Kidney (tissue), 14 donors: ENCODE data around the gene CLK1. TPM values are rescaled to one million over a fixed set of nuclear protein-coding genes. Genes with fewer than 3 reads are reported as not detected.

Experiments
- DNase-seq, 5 donors: peaks; one replicate each; pipeline ENCODE4 v3.0.0-alpha.2; 2013 to 2020
- FAIRE-seq: peaks from 2 replicates; lab custom pipeline; 2012; peaks lifted over from hg19 to GRCh38; lab: Jason Lieb, UNC
- H3K27ac ChIP-seq, 2 donors: one replicate each; pipeline ENCODE4 v1.7.0; 2013; ENCODE audit warnings: low read depth in 2 of 2, low read length in 2 of 2, inconsistent platforms in 1 of 2
- H3K27me3 ChIP-seq: one replicate; pipeline ENCODE4 v1.7.1; 2013; ENCODE audit warnings: low read length, inconsistent platforms; ENCODE audit not compliant: control insufficient read depth, insufficient read depth
- H3K36me3 ChIP-seq, 3 donors: one replicate each; pipeline versions ENCODE4 v1.7.0 to v1.7.1; 2013; ENCODE audit warnings: low read length in 3 of 3, control low read depth in 1 of 3, inconsistent platforms in 1 of 3; ENCODE audit not compliant: insufficient read depth in 3 of 3, control insufficient read depth in 2 of 3
- H3K4me1 ChIP-seq, 3 donors: one replicate each; pipeline versions ENCODE4 v1.7.0 to v1.7.1; 2013; ENCODE audit warnings: low read length in 3 of 3, inconsistent platforms in 1 of 3, low read depth in 1 of 3; ENCODE audit not compliant: control insufficient read depth in 2 of 3, insufficient read depth in 2 of 3
- H3K4me3 ChIP-seq, 3 donors: one replicate each; pipeline versions ENCODE4 v1.7.0 to v1.8.1; 2013; ENCODE audit warnings: low read length in 3 of 3, control low read depth in 1 of 3, inconsistent platforms in 1 of 3
- H3K9ac ChIP-seq, 3 donors: one replicate each; pipeline versions ENCODE4 v1.7.0 to v1.7.1; 2013; ENCODE audit warnings: low read length in 3 of 3, control low read depth in 1 of 3, inconsistent platforms in 1 of 3
- H3K9me3 ChIP-seq, 3 donors: one replicate each; pipeline versions ENCODE4 v1.7.0 to v1.7.1; 2013; ENCODE audit warnings: low read length in 3 of 3, control low read depth in 1 of 3, inconsistent platforms in 1 of 3; ENCODE audit not compliant: control insufficient read depth in 2 of 3, insufficient read depth in 1 of 3
- CTCF ChIP-seq: IDR thresholded peaks from 3 replicates; pipeline ENCODE4 v1.5.1; 2012; ENCODE audit warnings: mild to moderate bottlenecking, moderate library complexity, borderline replicate concordance; ENCODE audit not compliant: insufficient read depth; ENCODE audit errors: extremely low read depth
- intact Hi-C: fragments of 100-400 bp; cut with DNase I; formaldehyde crosslinking; loops from one replicate; pipeline ENCODE4 v1.11.1; 2022
- polyA plus RNA-seq: library from polyadenylated mRNA; stranded (reverse); fragments of 350-450 nt; fragmentation: Illumina TruSeq; extraction: RNeasy Lipid Tissue Mini Kit (QIAGEN cat#74804); gene quantifications from one replicate; pipeline ENCODE4 v1.2.3, GENCODE V29; 2014; ENCODE audit warnings: low read depth, low replicate concordance; ENCODE audit not compliant: insufficient read depth
- total RNA-seq: library from RNA; stranded (reverse); fragmentation: NEBNext Ultra II Directional; extraction: Animal tissue kit (Norgen Biotek cat#: 25700); gene quantifications from one replicate; pipeline ENCODE4 v1.2.1, GENCODE V29; 2021
- donor health status: control.
- donor health status: control.
- donor health status: control.
- donor health status: control.
- donor health status: control.
- donor health status: DM: yes; HTN: yes; CAD: no.
- donor health status: Normal renal cell carcinoma (clear cell type).

CLK1 gene
- total and polyA plus RNA-seq, 2 donors from 2014 or later, result 91.4 to 108 TPM

GRCh38 chr2:200810998-200811332, 53.5 kb downstream of the CLK1 start:
- H3K36me3 ChIP-seq, result peaks cover 3 to 21% (median 20%) of the 10 kb centered on the region in 3 donors
- peak overlapping the region; percentile 54 to 83 (median 61) for H3K9ac ChIP-seq
- no peaks in the 10 kb centered on the region for H3K9me3 ChIP-seq
- intact Hi-C loops, result no loop called here
- H3K4me1 ChIP-seq, result peaks cover 0 to 11% (median 3%) of the 10 kb centered on the region in 3 donors
- FAIRE-seq, result no peak
- TF ChIP-seq CTCF, result no peak
- peak overlapping the region; percentile 59 to 83 (median 68) for H3K4me3 ChIP-seq
- peak overlapping the region; percentile 68 to 99 for H3K27ac ChIP-seq
- DNase-seq, result no peak
- no peaks in the 10 kb centered on the region for H3K27me3 ChIP-seq

GRCh38 chr2:200810252-200810997, 54.0 kb downstream of the CLK1 start:
- peak overlapping the region; percentile 68 to 99 for H3K27ac ChIP-seq
- FAIRE-seq, result no peak
- H3K4me1 ChIP-seq, result peaks cover 0 to 11% (median 3%) of the 10 kb centered on the region in 3 donors
- H3K9me3 ChIP-seq, result no peaks in the 10 kb centered on the region
- H3K4me3 ChIP-seq, result peak overlapping the region; percentile 59 to 83 (median 68)
- no peak for TF ChIP-seq CTCF
- H3K36me3 ChIP-seq, result peaks cover 3 to 16% (median 15%) of the 10 kb centered on the region in 3 donors
- peak in 1 of 5 donors; percentile 60 for DNase-seq
- no peaks in the 10 kb centered on the region for H3K27me3 ChIP-seq
- peak overlapping the region; percentile 54 to 83 (median 61) for H3K9ac ChIP-seq
- intact Hi-C loops, result no loop called here

- TF ChIP-seq CTCF, result no peak
- H3K4me3 ChIP-seq, result no peak overlapping the region
- intact Hi-C loops, result no loop called here
- H3K36me3 ChIP-seq, result peaks cover 0 to 10% (median 8%) of the 10 kb centered on the region in 3 donors
- FAIRE-seq (no peak), DNase-seq (no peak)
- peaks cover 0 to 11% (median 3%) of the 10 kb centered on the region in 3 donors for H3K4me1 ChIP-seq
- no peaks in the 10 kb centered on the region for H3K27me3 ChIP-seq
- H3K9ac ChIP-seq, result no peak overlapping the region
- H3K9me3 ChIP-seq, result no peaks in the 10 kb centered on the region
- no peak overlapping the region for H3K27ac ChIP-seq
These were observed 54.8 kb downstream of the CLK1 start for GRCh38 chr2:200809506-200810251.

Other genes starting within 250 kb of the CLK1 start
- gene BZW1, start 52.7 kb downstream of the CLK1 start, total RNA-seq, result 188 TPM
- 50.5 TPM for gene BZW1, start 52.7 kb downstream of the CLK1 start, polyA plus RNA-seq
- 26.7 TPM for gene PPIL3, start 24.4 kb upstream of the CLK1 start, total RNA-seq
- 27.0 TPM for gene PPIL3, start 24.4 kb upstream of the CLK1 start, polyA plus RNA-seq
- 24.6 TPM for gene NIF3L1, start 24.7 kb upstream of the CLK1 start, total RNA-seq
- gene NIF3L1, start 24.7 kb upstream of the CLK1 start, polyA plus RNA-seq, result 29.7 TPM
- gene ORC2, start 99.0 kb upstream of the CLK1 start, total RNA-seq, result 26.0 TPM
- gene ORC2, start 99.0 kb upstream of the CLK1 start, polyA plus RNA-seq, result 7.4 TPM
- gene HYCC2, start 207.0 kb upstream of the CLK1 start, total RNA-seq, result 30.1 TPM
- gene HYCC2, start 207.0 kb upstream of the CLK1 start, polyA plus RNA-seq, result 4.0 TPM
- gene NDUFB3, start 207.3 kb upstream of the CLK1 start, total RNA-seq, result 101 TPM
- gene NDUFB3, start 207.3 kb upstream of the CLK1 start, polyA plus RNA-seq, result 309 TPM